ENCODE results near the gene IGSF10.
A peak's percentile ranks its signal among the peaks of the same experiment; 100 is the strongest.

Gene IGSF10

DNA sequence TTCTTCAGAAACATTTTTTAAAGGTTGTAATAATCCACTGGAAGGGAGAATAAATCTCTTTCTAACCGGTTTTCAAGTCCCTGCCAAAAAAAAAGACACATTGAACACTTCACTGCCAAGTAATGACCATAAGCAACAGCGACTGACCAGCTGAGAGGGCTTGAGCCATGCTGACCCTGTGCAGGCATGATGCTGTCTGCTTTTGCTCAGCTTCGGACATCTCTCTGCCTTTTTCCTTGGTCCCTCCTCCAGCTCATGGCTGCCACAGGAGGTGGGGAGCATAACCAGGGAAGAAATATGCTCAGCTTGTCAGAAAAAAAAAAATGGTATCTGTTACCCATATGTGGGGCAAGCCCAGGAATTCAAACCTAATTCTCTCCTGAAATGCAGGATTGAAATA lies 1.5 kb downstream of the IGSF10 start:
- DNase-seq = no peak

GRCh38 chr3:151456065-151456464 lies 4.8 kb downstream of the IGSF10 start:
- DNase-seq = no peak

DNA sequence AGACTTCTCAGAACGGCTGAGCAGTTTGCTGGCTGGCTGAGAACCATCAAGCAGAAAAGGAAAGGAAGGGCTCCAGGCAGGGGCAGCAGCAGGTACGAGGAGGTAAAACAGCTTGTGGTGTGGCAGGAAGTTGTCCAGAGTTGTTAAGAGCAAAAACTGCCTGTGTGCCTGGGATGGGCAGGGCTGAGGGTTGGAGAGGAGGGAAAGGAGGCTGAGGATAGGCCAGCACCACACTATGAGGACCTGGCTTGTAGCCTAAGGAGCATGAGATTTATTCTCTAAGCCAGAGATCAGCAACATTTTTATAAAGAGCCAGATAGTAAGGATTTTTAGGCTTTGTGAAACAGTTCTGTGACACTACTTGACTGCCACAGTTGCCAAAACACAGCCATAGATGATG lies 8.0 kb downstream of the IGSF10 start:
- DNase-seq = no peak

DNA sequence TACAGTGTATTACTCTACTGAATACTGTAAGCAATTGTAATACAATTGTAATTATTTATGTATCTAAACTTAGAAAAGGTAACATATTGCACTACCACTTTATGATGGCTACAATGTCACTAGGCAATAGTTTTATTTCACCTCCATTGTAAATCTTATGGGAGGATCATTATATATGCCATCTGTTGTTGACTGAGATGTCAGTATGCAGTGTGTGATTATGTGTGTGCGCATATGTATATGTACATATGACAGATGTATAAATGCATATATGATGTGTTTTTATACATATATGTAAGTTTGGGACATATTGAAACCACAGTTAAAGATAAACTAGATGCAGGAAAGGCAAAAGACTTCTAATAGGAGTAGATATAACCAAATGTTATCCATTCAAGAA lies 8.5 kb downstream of the IGSF10 start:
- DNase-seq = no peak

- no peak for DNase-seq
Measured at GRCh38 chr3:151446002-151446340, 14.9 kb downstream of the IGSF10 start.

- DNase-seq = peak in 1 of 2 donors; percentile 5
Measured at GRCh38 chr3:151445273-151446001, 15.4 kb downstream of the IGSF10 start.

DNA sequence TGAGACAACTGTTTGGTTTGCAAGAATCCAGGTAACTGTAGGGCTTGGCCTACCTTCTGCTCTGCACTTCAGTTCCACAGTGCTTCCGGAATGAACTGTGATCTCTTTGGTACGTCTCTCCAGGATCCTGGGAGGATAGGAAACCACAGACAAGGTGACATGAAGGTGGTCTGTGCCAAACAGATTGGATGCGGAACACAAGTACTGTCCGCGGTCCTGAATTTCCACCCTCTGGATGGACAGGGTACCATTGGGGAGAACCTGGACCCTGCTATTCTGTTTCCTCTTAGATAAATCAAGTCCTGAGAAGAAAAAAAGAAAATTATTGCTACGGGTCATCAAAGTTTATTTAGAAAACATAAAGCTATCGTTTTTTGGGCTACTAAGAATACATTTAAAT lies 17.3 kb downstream of the IGSF10 start:
- DNase-seq = no peak

DNA sequence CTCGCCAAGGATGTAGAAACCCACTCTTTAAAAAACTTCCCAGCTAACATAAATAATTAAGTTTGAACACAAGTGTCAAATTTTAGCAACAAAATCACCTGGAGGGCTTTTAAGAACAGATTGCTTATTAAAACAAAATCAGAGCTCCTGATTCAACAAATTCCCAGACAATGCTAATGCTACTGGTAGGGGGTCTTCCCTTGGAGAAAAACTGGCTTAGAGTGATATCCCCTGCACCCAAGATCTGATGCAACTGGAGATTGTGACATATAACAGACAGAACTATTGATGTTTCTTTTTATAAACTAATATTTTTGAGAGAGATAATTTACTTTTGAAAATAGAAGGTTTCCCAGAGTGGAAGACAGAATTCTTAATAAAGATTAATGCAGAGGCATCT lies 19.9 kb downstream of the IGSF10 start:
- no peak for DNase-seq

- DNase-seq = peak in 1 of 2 donors; percentile 74
Measured at GRCh38 chr3:151439652-151440125, 21.2 kb downstream of the IGSF10 start.

GRCh38 chr3:151437906-151438305 lies 23.0 kb downstream of the IGSF10 start:
- DNase-seq = no peak

- no peak for DNase-seq
Measured at GRCh38 chr3:151436675-151437446, 24.0 kb downstream of the IGSF10 start.

- no peak for DNase-seq
Measured at GRCh38 chr3:151434151-151434890, 26.5 kb downstream of the IGSF10 start.

DNA sequence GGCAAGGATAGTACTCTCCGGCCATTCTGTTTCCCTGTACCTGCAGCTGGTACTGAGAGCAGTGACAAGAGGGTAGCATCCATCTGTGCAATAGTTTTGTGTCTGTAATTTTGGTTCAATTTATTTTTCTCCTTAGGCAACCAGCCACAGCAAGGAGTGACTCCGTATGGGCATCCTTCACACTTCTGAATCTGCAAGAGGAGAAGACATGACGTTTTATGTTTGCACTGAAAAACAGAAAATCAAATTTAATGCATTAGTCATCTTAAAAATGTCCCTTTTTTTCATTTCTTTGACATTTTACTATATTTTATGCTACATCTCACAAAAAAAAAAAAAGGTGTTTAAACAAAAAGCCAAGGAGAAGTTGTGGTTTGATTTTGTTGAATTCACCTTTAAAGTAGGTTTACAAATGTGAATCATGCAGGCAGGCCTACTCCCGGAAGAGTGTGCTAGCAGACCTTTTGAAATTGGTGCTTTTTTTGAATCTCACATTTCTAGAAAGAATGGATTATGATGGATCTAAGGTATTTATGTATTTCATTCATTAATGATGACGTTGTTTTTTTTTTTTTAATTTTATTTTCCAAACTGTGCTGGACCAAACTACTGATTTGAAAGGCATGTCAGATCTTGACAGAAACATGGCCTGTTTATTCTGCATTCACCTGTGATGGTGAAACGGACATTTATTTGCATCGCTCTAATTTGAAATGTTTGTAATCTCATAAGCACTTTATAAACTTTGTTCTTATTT lies 28.1 kb downstream of the IGSF10 start:
- no peak for DNase-seq

DNA sequence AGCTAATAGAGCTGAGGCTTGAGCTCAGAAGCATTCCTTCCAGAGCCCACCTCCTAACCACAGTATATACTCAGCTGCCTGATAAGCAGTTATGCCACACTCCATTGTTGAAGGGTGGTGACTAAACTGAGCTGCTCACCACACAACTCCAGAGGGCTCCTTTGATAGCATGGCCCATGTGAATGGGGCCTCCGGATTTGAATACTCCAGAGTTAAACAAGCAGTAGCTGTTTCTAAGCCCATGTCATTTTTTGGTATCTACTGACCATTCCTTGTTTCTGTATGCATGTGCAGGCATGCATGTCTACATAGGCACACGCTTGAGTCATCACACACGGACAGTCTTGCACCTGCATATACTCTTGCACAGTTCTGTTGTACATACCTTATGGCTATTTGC lies 28.9 kb downstream of the IGSF10 start:
- DNase-seq = no peak

- DNase-seq = no peak
Measured at GRCh38 chr3:151430821-151431484, 29.9 kb downstream of the IGSF10 start.

DNA sequence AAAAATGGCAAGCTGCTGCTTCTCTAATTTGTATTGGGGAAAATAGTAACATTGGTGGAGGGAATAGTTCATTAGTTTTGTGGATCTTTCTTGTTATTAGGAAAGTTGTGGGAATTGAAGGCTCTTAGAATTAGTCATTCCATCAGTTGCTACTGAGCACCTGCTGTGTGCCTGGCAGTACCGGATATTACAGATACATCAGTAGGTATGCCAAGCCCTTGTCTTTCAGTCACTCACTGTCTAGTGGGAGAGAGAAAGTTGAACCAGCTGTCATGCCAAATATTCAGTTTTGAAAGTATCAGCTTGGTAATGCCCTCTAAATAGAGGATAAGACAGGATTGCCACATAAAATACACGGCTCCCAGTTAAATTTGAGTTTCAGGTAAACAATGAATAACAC lies 32.5 kb downstream of the IGSF10 start:
- no peak for DNase-seq

GRCh38 chr3:151426341-151426657 lies 34.6 kb downstream of the IGSF10 start:
- DNase-seq = no peak

DNA sequence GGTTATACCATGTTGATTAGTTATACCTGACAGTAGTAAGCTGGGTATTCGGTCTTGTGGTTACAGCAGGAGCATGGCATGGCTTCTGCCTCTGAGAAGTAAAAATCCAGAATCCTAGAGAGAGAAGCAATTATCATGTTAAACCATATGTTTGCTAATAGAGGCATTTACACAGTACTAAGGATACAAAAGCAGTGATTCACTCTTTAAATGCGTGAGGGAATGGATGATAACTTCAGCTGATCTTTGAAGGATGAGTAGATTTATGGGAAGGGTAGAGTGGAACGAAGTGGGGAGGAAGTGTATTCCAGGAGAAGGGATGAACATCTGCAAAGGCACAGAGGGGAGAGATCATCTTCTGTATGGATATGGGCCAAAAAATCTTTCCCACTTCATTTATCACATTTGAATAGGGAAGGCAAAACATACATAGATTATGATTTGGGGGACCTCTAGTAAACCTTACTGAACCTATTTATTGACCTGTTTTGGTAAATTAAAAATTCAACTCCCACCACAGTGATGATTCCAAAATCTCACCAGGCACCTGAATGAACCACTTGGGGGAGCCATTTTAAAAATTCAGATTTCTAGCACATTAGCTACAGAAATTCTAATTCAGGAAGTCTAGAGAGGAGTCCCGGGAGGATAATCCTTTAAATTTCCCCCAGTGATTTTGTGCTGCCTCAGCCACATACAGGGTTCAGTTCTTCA lies 35.1 kb downstream of the IGSF10 start:
- DNase-seq = peak in 1 of 2 donors; percentile 2

GRCh38 chr3:151423091-151423490 lies 37.8 kb downstream of the IGSF10 start:
- DNase-seq = no peak

DNA sequence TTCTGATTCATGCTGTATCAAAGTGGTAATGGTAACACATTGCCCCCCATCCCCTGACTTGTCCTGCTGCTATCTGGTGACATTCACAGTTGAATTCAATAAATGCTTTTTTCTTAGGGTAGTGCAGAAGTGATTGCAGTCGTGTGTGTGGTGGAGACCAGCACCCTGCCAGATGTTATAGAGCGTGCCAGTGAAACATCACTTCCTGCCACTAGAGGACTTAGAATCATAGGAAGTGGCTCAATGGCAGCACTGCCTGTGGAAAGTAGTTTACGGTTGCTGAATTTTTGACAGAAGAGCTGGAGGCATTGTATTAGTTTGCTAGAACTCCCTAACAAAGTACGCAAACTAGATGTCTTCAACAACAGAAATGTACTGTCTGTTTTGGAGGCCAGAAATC lies 38.9 kb downstream of the IGSF10 start:
- no peak for DNase-seq

DNA sequence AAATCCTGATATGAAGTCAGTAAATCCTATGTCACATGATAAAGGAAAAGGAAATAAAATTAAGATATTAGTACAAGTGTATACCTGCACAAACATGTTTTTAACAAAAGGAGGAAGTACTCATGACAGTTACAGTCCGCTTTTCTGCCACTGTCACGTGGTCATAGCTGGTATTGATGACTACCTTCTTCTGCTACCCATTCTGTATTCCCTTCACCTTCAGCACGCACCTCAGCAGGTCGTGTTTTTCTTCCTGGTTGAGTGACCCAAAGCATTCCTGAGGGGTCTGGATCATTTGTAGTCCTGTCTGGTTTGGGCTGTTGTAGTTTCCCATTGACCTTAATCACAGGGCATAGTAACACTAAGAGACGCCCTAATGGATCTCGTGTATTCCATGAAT lies 41.1 kb downstream of the IGSF10 start:
- no peak for DNase-seq

DNA sequence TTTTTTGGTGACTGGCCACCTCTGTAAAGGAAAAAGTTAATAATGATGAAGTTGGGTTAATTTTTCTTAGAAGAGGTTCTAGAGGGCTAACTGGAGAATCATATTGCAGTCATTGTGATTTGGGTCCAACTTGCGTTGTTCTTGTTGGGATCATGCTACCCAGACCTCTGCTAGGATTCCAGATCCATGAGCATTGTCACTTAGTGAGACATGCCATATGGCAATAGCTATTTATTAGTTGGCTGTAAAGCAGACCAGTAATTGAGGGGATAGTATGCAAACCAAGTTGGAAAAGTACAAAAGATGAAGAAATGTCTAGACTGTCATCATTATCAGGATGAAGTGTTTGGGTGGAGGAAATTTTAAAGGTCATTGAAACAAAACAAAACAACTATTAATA lies 45.6 kb downstream of the IGSF10 start:
- no peak for DNase-seq

All from bone marrow (tissue), 2 donors.